ENCODE results near the gene RAB11FIP4. TPM values are rescaled to one million over a fixed set of nuclear protein-coding genes. Genes with fewer than 3 reads are reported as not detected.
A peak's percentile ranks its signal among the peaks of the same experiment; 100 is the strongest.

The RAB11FIP4 gene
- total and polyA plus RNA-seq, 2 donors, result 5.3 to 9.2 TPM

DNA sequence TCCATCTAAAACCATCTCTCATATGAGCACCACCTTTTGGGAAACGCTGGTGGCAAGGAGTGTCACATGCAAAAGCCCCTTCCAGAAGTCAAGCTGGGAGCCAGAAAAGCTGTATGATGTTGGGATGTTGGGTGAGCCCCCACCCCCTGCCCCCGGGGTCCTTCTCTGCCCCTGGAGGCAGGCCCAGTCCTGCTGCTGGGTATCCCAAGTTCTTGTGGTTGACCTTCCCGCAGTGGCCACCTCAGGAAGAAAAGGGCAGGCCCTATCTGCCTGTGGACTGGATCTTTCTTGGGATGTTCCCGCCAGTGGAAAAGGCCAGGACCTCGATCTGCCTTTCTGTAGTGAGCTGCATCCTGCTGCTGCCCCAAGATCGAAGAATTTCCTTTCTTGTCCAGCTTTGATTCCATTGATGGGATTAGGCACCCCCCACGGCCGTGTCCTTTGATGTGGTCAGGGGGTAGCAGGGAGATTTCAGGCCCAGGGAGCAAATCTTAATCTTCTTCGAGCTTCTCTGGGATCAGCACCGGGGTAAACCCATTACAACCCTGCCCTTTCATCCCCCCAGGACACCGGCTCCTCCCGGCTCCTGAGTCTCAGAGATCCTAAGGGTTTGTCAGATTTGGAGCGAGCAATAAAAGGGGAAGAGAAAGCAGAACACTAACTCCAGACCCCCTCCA lies 165.6 kb downstream of the RAB11FIP4 start:
- DNase-seq (ENCODE audit: low read depth in 6 of 9, low spot score in 9 of 9), result no peak
- no peaks in the 10 kb centered on the region for H3K36me3 ChIP-seq (ENCODE audit: control insufficient read depth in 2 of 2, insufficient read depth in 2 of 2, low read length in 1 of 2)
- 90% methylated on average over 13 of the region's 13 CpGs for WGBS
- no peak overlapping the region for H3K4me3 ChIP-seq (ENCODE audit: low read length in 2 of 2)
- no peaks in the 10 kb centered on the region for H3K9me3 ChIP-seq (ENCODE audit: control insufficient read depth in 2 of 2, insufficient read depth in 1 of 2, low read length in 1 of 2)
- H3K27ac ChIP-seq (ENCODE audit: low read depth in 1 of 2, low read length in 1 of 2), result no peak overlapping the region
- H3K27me3 ChIP-seq (ENCODE audit: control insufficient read depth in 2 of 2, insufficient read depth in 1 of 2, low read length in 1 of 2), result peaks cover 14 to 47% of the 10 kb centered on the region in 2 donors
- peaks cover 0 to 42% of the 10 kb centered on the region in 2 donors for H3K4me1 ChIP-seq (ENCODE audit: control insufficient read depth in 2 of 2, insufficient read depth in 2 of 2, low read length in 2 of 2)

DNA sequence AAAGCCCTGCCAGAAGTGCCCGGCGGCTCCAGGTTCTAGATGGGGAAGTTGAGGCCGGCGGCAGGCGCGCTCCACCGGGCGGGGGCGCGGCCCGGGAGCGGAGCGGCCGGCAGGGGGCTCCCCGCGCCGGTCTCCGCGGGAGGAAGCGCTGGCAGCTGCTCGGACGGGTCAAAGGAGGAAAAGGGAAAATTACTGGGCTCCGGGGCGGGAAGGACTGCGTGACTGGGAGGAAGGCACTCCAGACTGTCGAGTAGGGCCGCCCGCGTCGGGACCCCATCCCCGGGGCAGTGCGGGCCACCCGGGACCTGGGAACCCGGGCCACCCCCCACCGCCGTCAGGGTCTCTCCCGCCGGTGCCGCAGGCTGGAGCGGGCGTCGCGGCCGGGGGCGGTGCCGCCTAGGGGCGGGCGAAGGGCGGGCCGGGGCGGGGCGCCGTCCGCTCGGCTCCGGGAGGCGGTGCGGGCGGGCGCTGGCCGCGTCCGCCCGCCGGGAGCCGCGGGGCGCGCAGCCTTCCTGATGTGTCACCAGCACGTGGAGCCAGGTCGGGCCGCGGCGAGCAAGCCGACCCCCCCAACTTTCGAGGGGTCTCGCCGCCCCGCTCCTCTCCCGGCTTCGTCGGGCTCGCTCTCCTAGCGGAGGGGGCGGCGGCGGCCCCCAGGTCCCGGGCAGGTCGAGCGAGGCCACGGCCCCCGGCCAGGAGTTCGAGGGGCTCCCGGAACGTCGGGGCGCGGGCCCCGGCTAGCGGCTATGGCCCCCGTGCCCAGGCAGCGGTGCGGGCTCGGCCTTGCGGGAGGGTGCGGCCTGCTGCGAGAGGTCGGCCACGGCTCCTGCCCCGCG lies 167.5 kb downstream of the RAB11FIP4 start:
- peak in 4 of 9 donors; percentile 16 to 54 (median 33) for DNase-seq (ENCODE audit: low read depth in 6 of 9, low spot score in 9 of 9)
- H3K36me3 ChIP-seq (ENCODE audit: control insufficient read depth in 2 of 2, insufficient read depth in 2 of 2, low read length in 1 of 2), result no peaks in the 10 kb centered on the region
- no peaks in the 10 kb centered on the region for H3K9me3 ChIP-seq (ENCODE audit: control insufficient read depth in 2 of 2, insufficient read depth in 1 of 2, low read length in 1 of 2)
- H3K27me3 ChIP-seq (ENCODE audit: control insufficient read depth in 2 of 2, insufficient read depth in 1 of 2, low read length in 1 of 2), result peaks cover 14 to 51% of the 10 kb centered on the region in 2 donors
- H3K4me1 ChIP-seq (ENCODE audit: control insufficient read depth in 2 of 2, insufficient read depth in 2 of 2, low read length in 2 of 2), result peaks cover 0 to 37% of the 10 kb centered on the region in 2 donors
- 2% methylated on average over 111 of the region's 111 CpGs for WGBS
- peak overlapping the region; percentile 37 to 65 for H3K4me3 ChIP-seq (ENCODE audit: low read length in 2 of 2)
- H3K27ac ChIP-seq (ENCODE audit: low read depth in 1 of 2, low read length in 1 of 2), result peak overlapping the region in 1 of 2 donors; percentile 44

- Histone ChIP-seq H3K36me3 (ENCODE audit: control insufficient read depth in 2 of 2, insufficient read depth in 2 of 2, low read length in 1 of 2) (no peaks in the 10 kb centered on the region), H3K27ac (ENCODE audit: low read depth in 1 of 2, low read length in 1 of 2) (peak overlapping the region in 1 of 2 donors; percentile 37), H3K4me1 (ENCODE audit: control insufficient read depth in 2 of 2, insufficient read depth in 2 of 2, low read length in 2 of 2) (peaks cover 0 to 38% of the 10 kb centered on the region in 2 donors), H3K4me3 (ENCODE audit: low read length in 2 of 2) (peak overlapping the region; percentile 27 to 65), H3K27me3 (ENCODE audit: control insufficient read depth in 2 of 2, insufficient read depth in 1 of 2, low read length in 1 of 2) (peaks cover 14 to 51% of the 10 kb centered on the region in 2 donors), H3K9me3 (ENCODE audit: control insufficient read depth in 2 of 2, insufficient read depth in 1 of 2, low read length in 1 of 2) (no peaks in the 10 kb centered on the region)
- DNase-seq (ENCODE audit: low read depth in 6 of 9, low spot score in 9 of 9), result no peak
- 49% methylated on average over 91 of the region's 91 CpGs for WGBS
Observed at GRCh38 chr17:31559584-31560501, 168.4 kb downstream of the RAB11FIP4 start.

DNA sequence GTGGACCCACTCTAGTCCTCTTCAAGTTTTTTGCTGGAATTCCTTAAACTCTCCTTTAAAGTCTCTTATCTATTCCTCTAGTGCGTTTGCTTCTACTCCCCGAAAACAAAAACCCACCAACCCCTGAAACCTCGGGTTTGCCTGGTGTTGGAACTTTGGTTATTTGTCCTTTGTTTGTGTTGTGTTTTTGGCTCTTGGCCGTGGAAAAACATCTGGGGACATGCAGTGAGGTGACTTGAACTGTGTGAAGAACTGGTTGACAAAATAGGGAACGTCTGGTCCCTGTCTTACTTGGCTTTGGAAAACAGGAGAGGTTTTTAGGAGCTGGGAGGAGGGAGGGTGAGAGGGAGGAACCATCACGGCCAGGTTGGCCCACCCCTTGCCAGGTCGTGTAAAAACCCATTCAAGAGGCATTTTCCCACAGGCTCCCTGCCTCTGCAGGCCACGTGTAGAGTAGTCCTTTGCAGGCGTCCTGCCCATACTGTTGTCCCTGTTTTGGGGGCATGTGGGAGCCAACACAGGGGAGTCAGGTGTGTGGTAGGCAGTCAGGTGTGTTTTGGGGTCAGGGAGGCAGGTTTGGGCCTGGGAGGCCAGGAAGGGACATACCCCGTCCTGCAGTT lies 169.3 kb downstream of the RAB11FIP4 start:
- Histone ChIP-seq H3K4me3 (ENCODE audit: low read length in 2 of 2) (no peak overlapping the region), H3K36me3 (ENCODE audit: control insufficient read depth in 2 of 2, insufficient read depth in 2 of 2, low read length in 1 of 2) (no peaks in the 10 kb centered on the region), H3K4me1 (ENCODE audit: control insufficient read depth in 2 of 2, insufficient read depth in 2 of 2, low read length in 2 of 2) (peaks cover 0 to 44% of the 10 kb centered on the region in 2 donors), H3K27ac (ENCODE audit: low read depth in 1 of 2, low read length in 1 of 2) (no peak overlapping the region), H3K9me3 (ENCODE audit: control insufficient read depth in 2 of 2, insufficient read depth in 1 of 2, low read length in 1 of 2) (no peaks in the 10 kb centered on the region), H3K27me3 (ENCODE audit: control insufficient read depth in 2 of 2, insufficient read depth in 1 of 2, low read length in 1 of 2) (peaks cover 14 to 51% of the 10 kb centered on the region in 2 donors)
- WGBS, result 79% methylated on average over 10 of the region's 10 CpGs
- no peak for DNase-seq (ENCODE audit: low read depth in 6 of 9, low spot score in 9 of 9)

GRCh38 chr17:31561469-31562375 lies 170.2 kb downstream of the RAB11FIP4 start:
- DNase-seq (ENCODE audit: low read depth in 6 of 9, low spot score in 9 of 9), result peak in 1 of 9 donors; percentile 31
- H3K4me3 ChIP-seq (ENCODE audit: low read length in 2 of 2), result no peak overlapping the region
- WGBS, result 51% methylated on average over 9 of the region's 9 CpGs
- no peak overlapping the region for H3K27ac ChIP-seq (ENCODE audit: low read depth in 1 of 2, low read length in 1 of 2)
- H3K4me1 ChIP-seq (ENCODE audit: control insufficient read depth in 2 of 2, insufficient read depth in 2 of 2, low read length in 2 of 2), result peaks cover 0 to 45% of the 10 kb centered on the region in 2 donors
- H3K36me3 ChIP-seq (ENCODE audit: control insufficient read depth in 2 of 2, insufficient read depth in 2 of 2, low read length in 1 of 2), result no peaks in the 10 kb centered on the region
- H3K27me3 ChIP-seq (ENCODE audit: control insufficient read depth in 2 of 2, insufficient read depth in 1 of 2, low read length in 1 of 2), result peaks cover 14 to 51% of the 10 kb centered on the region in 2 donors
- no peaks in the 10 kb centered on the region for H3K9me3 ChIP-seq (ENCODE audit: control insufficient read depth in 2 of 2, insufficient read depth in 1 of 2, low read length in 1 of 2)

DNA sequence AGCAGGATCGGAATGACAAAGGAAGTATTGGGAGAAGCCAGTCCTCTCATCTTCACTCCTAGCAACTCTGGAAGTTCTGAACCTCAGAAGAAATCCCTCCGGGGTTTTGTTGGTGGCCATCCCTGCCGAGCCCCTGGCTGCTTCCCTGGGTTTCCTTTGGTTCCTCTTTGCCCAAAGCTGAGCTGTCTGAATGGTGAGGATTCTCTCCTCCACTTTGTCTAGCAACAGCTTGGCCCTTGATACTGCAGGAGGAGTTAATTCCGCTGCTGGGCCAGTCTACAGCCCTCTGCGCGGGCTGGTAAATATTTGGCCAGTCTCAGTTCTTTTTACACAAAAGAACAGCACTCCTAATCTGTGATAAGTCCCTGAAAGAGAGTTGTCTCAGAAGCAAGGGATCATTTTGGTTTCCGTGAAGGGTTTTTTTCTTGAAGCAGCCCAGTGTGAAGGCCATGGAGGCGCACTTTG lies 170.9 kb downstream of the RAB11FIP4 start:
- Histone ChIP-seq H3K27me3 (ENCODE audit: control insufficient read depth in 2 of 2, insufficient read depth in 1 of 2, low read length in 1 of 2) (peaks cover 14 to 46% of the 10 kb centered on the region in 2 donors), H3K36me3 (ENCODE audit: control insufficient read depth in 2 of 2, insufficient read depth in 2 of 2, low read length in 1 of 2) (no peaks in the 10 kb centered on the region), H3K27ac (ENCODE audit: low read depth in 1 of 2, low read length in 1 of 2) (no peak overlapping the region), H3K9me3 (ENCODE audit: control insufficient read depth in 2 of 2, insufficient read depth in 1 of 2, low read length in 1 of 2) (no peaks in the 10 kb centered on the region), H3K4me3 (ENCODE audit: low read length in 2 of 2) (no peak overlapping the region), H3K4me1 (ENCODE audit: control insufficient read depth in 2 of 2, insufficient read depth in 2 of 2, low read length in 2 of 2) (peaks cover 0 to 45% of the 10 kb centered on the region in 2 donors)
- no peak for DNase-seq (ENCODE audit: low read depth in 6 of 9, low spot score in 9 of 9)
- 96% methylated on average over 8 of the region's 8 CpGs for WGBS

DNA sequence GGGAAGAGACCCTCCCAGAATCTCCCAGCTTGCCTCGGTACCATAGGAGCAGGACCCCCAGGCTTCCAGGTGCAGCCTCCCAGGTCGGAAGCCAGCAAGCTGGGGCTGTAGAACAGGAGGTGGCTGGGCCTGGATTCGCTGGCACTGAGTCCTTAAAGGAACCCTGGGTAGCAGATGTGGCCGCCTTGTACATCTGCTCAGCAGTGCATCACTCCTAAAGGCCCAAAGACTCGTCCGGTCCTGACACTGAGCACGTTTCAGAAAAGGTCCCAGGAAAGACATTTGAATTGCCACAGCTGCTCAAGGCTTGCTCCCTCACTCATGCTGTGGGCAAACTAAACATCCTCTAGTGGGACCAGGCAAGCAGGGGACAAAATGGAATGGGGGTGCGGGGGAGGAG lies 172.8 kb downstream of the RAB11FIP4 start:
- Histone ChIP-seq H3K36me3 (ENCODE audit: control insufficient read depth in 2 of 2, insufficient read depth in 2 of 2, low read length in 1 of 2) (no peaks in the 10 kb centered on the region), H3K4me1 (ENCODE audit: control insufficient read depth in 2 of 2, insufficient read depth in 2 of 2, low read length in 2 of 2) (peaks cover 0 to 43% of the 10 kb centered on the region in 2 donors), H3K9me3 (ENCODE audit: control insufficient read depth in 2 of 2, insufficient read depth in 1 of 2, low read length in 1 of 2) (no peaks in the 10 kb centered on the region), H3K27me3 (ENCODE audit: control insufficient read depth in 2 of 2, insufficient read depth in 1 of 2, low read length in 1 of 2) (peaks cover 12 to 28% of the 10 kb centered on the region in 2 donors), H3K4me3 (ENCODE audit: low read length in 2 of 2) (no peak overlapping the region), H3K27ac (ENCODE audit: low read depth in 1 of 2, low read length in 1 of 2) (no peak overlapping the region)
- 98% methylated on average over 8 of the region's 8 CpGs for WGBS
- no peak for DNase-seq (ENCODE audit: low read depth in 6 of 9, low spot score in 9 of 9)
